ENCODE measurements around the gene C16orf96.

Gene C16orf96

GRCh38 chr16:4513086-4513860 lies 42.9 kb upstream of the C16orf96 start:
- Histone ChIP-seq H3K36me3 (ENCODE audit: control insufficient read depth, insufficient read depth, low read length) (peaks cover 4% of the 10 kb centered on the region), H3K4me3 (ENCODE audit: insufficient read depth, low read depth, low read length) (no peak overlapping the region), H3K9me3 (ENCODE audit: control insufficient read depth, low read length) (no peaks in the 10 kb centered on the region), H3K27me3 (ENCODE audit: control insufficient read depth, insufficient read depth, low read length, poor library complexity, severe bottlenecking) (no peaks in the 10 kb centered on the region), H3K4me1 (ENCODE audit: control insufficient read depth, insufficient read depth, low read length) (no peaks in the 10 kb centered on the region), H3K27ac (ENCODE audit: insufficient read depth, low read depth, low read length, poor library complexity, severe bottlenecking) (no peak overlapping the region)
- 95 to 96% methylated on average over 19 of the region's 19 CpGs for WGBS, 2 experiments

DNA sequence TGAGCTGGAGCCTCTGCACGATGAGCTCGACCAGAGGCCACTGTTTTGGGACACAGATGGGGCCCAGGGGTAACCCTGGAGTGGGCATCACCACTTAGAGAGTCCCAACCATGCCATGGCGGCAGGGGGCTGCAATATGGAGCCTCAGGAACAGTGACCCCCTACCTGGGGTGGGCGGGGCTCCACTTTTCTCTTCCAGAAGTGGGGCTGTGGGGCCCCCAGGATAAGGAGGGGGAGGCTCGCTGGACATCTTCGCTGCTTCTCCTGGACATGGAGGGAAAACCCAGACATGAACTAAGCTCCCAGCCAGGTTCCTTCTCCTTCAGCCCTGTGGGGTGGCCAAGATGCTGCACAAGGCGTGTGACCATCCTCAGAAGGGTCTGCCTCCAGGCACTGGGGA lies 42.3 kb upstream of the C16orf96 start:
- Histone ChIP-seq H3K9me3 (ENCODE audit: control insufficient read depth, low read length) (no peaks in the 10 kb centered on the region), H3K27ac (ENCODE audit: insufficient read depth, low read depth, low read length, poor library complexity, severe bottlenecking) (no peak overlapping the region), H3K4me1 (ENCODE audit: control insufficient read depth, insufficient read depth, low read length) (no peaks in the 10 kb centered on the region), H3K27me3 (ENCODE audit: control insufficient read depth, insufficient read depth, low read length, poor library complexity, severe bottlenecking) (no peaks in the 10 kb centered on the region), H3K36me3 (ENCODE audit: control insufficient read depth, insufficient read depth, low read length) (peaks cover 4% of the 10 kb centered on the region), H3K4me3 (ENCODE audit: insufficient read depth, low read depth, low read length) (no peak overlapping the region)
- 93 to 96% methylated on average over 7 of the region's 7 CpGs for whole genome bisulfite sequencing, 2 experiments

DNA sequence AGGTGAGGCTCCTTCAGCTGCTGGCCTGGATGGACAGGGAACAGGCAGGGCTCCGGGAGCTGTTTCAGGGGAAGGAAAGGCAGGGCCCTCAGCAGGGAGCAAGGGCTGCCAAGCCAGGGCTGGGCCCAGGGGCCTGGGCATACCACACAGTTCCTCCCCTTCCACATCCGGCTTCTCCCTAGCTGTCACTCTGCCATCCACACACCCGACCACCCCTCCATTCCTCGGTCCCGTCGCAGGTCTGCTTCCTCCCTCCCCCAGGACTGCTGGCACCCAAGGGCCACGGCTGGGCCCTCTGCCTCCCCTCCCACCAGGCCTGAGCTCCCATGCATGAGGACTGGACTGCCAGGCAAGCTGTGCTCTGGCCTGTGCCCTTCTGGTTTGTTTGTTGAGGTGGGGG lies 41.5 kb upstream of the C16orf96 start:
- H3K4me1 ChIP-seq (ENCODE audit: control insufficient read depth, insufficient read depth, low read length), result no peaks in the 10 kb centered on the region
- no peak overlapping the region for H3K4me3 ChIP-seq (ENCODE audit: insufficient read depth, low read depth, low read length)
- no peaks in the 10 kb centered on the region for H3K9me3 ChIP-seq (ENCODE audit: control insufficient read depth, low read length)
- H3K27ac ChIP-seq (ENCODE audit: insufficient read depth, low read depth, low read length, poor library complexity, severe bottlenecking), result no peak overlapping the region
- no peaks in the 10 kb centered on the region for H3K27me3 ChIP-seq (ENCODE audit: control insufficient read depth, insufficient read depth, low read length, poor library complexity, severe bottlenecking)
- H3K36me3 ChIP-seq (ENCODE audit: control insufficient read depth, insufficient read depth, low read length), result peaks cover 4% of the 10 kb centered on the region
- 82 to 90% methylated on average over 7 of the region's 7 CpGs for WGBS, 2 experiments

DNA sequence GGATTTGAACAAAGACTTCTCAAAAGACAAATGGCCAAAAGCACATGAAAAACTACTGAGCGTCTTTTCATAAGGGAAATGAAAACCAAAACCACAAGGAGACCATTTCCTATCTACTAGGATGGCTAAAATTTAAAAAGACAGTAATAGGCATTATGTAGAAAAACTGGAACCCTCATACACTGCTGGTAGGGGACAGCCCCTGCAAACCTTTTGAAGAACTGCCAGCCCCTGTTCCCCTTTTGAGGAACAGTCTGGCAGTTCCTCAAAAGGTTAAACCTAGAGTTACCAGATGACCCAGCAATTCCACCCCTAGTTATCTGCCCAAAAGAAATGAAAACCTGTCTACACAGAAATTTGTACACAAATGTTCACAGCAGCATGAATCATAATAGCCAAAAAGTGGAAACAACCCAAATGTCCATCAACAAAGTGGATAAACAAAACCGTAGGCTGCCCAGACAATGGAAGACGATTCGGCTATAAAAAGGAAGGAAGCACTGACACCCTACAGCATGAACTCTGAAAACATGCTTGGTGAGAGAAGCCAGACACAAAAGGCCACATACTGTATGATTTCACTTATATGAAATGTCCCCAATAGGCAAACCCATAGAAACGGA lies 40.4 kb upstream of the C16orf96 start:
- Histone ChIP-seq H3K27ac (ENCODE audit: insufficient read depth, low read depth, low read length, poor library complexity, severe bottlenecking) (no peak overlapping the region), H3K9me3 (ENCODE audit: control insufficient read depth, low read length) (no peaks in the 10 kb centered on the region), H3K27me3 (ENCODE audit: control insufficient read depth, insufficient read depth, low read length, poor library complexity, severe bottlenecking) (no peaks in the 10 kb centered on the region), H3K4me3 (ENCODE audit: insufficient read depth, low read depth, low read length) (no peak overlapping the region), H3K36me3 (ENCODE audit: control insufficient read depth, insufficient read depth, low read length) (no peaks in the 10 kb centered on the region), H3K4me1 (ENCODE audit: control insufficient read depth, insufficient read depth, low read length) (no peaks in the 10 kb centered on the region)
- WGBS, 2 experiments, result 90 to 97% methylated on average over 4 to 5 of the region's 5 CpGs

DNA sequence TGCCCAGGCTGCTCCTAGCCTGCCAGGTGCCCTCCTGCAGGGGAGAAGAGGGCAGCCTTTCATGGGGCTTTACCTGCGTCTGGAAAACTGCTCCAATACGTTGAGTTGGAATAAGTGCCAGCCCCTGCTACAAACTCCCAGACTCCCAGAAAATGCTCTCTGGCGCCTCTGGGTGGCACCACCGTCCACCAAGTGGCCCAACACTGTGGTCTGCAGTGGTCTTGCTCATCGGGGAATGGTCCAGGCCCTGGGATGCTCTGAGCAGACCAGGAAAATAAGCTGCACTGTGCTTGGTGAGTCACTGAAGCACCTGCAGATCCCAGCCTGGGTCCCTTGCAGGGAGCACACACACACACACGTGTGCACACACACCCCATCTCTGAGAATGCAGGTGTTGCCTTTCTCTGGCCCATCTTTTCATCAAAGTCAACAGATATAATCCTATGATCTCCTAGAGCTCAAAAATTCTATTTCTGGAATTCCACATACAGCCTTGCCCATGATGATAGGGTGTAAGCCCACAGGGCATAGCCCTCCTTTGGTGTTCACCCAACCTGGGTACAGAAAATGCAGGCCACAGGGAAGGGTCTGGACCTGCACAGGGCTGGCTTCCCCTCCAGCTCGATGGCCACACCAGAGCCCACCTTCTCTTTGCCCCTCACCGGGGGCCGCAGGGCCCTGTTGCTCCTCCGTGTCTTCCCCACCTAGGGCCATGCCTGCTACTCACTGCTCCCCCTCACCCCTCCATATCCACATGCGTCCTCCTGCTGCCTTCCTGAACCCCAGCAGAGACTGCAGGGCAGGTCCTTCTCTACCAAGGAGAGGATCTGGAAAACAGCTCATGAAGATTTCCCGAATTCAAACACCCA lies 38.1 kb upstream of the C16orf96 start:
- 56 to 60% methylated on average over 11 to 12 of the region's 12 CpGs for WGBS, 2 experiments
- Histone ChIP-seq H3K9me3 (ENCODE audit: control insufficient read depth, low read length) (no peaks in the 10 kb centered on the region), H3K4me3 (ENCODE audit: insufficient read depth, low read depth, low read length) (no peak overlapping the region), H3K36me3 (ENCODE audit: control insufficient read depth, insufficient read depth, low read length) (no peaks in the 10 kb centered on the region), H3K27ac (ENCODE audit: insufficient read depth, low read depth, low read length, poor library complexity, severe bottlenecking) (no peak overlapping the region), H3K4me1 (ENCODE audit: control insufficient read depth, insufficient read depth, low read length) (peaks cover 12% of the 10 kb centered on the region), H3K27me3 (ENCODE audit: control insufficient read depth, insufficient read depth, low read length, poor library complexity, severe bottlenecking) (no peaks in the 10 kb centered on the region)

- H3K4me3 ChIP-seq (ENCODE audit: insufficient read depth, low read depth, low read length), result no peak overlapping the region
- H3K27me3 ChIP-seq (ENCODE audit: control insufficient read depth, insufficient read depth, low read length, poor library complexity, severe bottlenecking), result no peaks in the 10 kb centered on the region
- no peaks in the 10 kb centered on the region for H3K9me3 ChIP-seq (ENCODE audit: control insufficient read depth, low read length)
- no peaks in the 10 kb centered on the region for H3K36me3 ChIP-seq (ENCODE audit: control insufficient read depth, insufficient read depth, low read length)
- no peak overlapping the region for H3K27ac ChIP-seq (ENCODE audit: insufficient read depth, low read depth, low read length, poor library complexity, severe bottlenecking)
- WGBS, 2 experiments, result 81 to 82% methylated on average over 15 of the region's 15 CpGs
- H3K4me1 ChIP-seq (ENCODE audit: control insufficient read depth, insufficient read depth, low read length), result peaks cover 12% of the 10 kb centered on the region
These were observed 36.7 kb upstream of the C16orf96 start for GRCh38 chr16:4519274-4520058.

DNA sequence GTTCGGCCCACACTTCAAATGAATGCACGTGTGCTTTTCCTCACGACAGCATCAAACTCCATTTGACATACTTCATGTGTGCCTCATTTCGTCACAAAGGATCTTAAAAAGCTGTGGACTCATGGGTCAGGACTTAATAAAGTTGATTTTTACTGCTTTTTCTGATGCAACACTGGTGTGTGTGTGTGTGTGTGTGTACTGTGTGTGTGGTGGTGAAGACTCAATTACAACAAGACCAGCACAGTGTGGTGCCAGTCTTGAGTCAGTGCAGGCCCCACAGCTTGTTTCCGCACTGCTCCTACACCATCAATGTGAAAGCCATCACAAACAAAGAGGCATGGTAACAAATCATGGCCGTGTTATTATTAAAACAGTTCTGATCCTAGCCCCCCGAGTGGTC lies 35.2 kb upstream of the C16orf96 start:
- Histone ChIP-seq H3K27me3 (ENCODE audit: control insufficient read depth, insufficient read depth, low read length, poor library complexity, severe bottlenecking) (no peaks in the 10 kb centered on the region), H3K4me1 (ENCODE audit: control insufficient read depth, insufficient read depth, low read length) (peaks cover 12% of the 10 kb centered on the region), H3K9me3 (ENCODE audit: control insufficient read depth, low read length) (no peaks in the 10 kb centered on the region), H3K4me3 (ENCODE audit: insufficient read depth, low read depth, low read length) (no peak overlapping the region), H3K36me3 (ENCODE audit: control insufficient read depth, insufficient read depth, low read length) (no peaks in the 10 kb centered on the region), H3K27ac (ENCODE audit: insufficient read depth, low read depth, low read length, poor library complexity, severe bottlenecking) (no peak overlapping the region)
- WGBS, 2 experiments, result 91 to 94% methylated on average over 7 of the region's 7 CpGs

DNA sequence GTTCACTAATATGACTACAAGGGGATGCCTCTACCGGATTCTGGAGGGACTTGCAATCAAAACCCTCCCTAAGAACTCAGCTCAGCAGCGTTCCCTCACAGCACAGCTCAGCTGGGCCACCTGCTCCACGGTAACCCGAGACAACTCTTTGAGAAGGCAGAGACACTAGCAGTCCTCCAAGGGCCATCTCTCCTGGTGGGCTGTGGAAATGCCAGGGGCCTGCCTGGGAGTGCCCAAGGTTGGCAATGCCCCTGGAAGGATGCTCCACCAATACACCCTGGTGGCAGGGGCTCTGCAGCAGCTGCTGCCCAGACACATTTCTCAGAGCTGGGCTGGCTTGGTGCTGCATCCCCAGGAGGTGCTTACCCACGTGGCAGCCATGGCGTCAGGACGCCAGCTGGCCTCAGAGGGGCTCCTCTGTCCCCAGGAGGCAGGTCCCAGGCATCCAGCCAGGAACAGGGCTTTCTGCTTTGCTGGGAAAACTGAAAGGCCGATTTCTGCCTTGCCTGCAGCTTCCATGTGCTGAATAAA lies 34.0 kb upstream of the C16orf96 start:
- H3K9me3 ChIP-seq (ENCODE audit: control insufficient read depth, low read length), result no peaks in the 10 kb centered on the region
- H3K4me1 ChIP-seq (ENCODE audit: control insufficient read depth, insufficient read depth, low read length), result peaks cover 12% of the 10 kb centered on the region
- H3K4me3 ChIP-seq (ENCODE audit: insufficient read depth, low read depth, low read length), result no peak overlapping the region
- no peaks in the 10 kb centered on the region for H3K27me3 ChIP-seq (ENCODE audit: control insufficient read depth, insufficient read depth, low read length, poor library complexity, severe bottlenecking)
- H3K27ac ChIP-seq (ENCODE audit: insufficient read depth, low read depth, low read length, poor library complexity, severe bottlenecking), result no peak overlapping the region
- 57% methylated on average over 8 of the region's 8 CpGs for WGBS, 2 experiments
- no peaks in the 10 kb centered on the region for H3K36me3 ChIP-seq (ENCODE audit: control insufficient read depth, insufficient read depth, low read length)

GRCh38 chr16:4523686-4524085 lies 32.5 kb upstream of the C16orf96 start:
- Histone ChIP-seq H3K27me3 (ENCODE audit: control insufficient read depth, insufficient read depth, low read length, poor library complexity, severe bottlenecking) (no peaks in the 10 kb centered on the region), H3K9me3 (ENCODE audit: control insufficient read depth, low read length) (no peaks in the 10 kb centered on the region), H3K4me3 (ENCODE audit: insufficient read depth, low read depth, low read length) (no peak overlapping the region), H3K27ac (ENCODE audit: insufficient read depth, low read depth, low read length, poor library complexity, severe bottlenecking) (no peak overlapping the region), H3K36me3 (ENCODE audit: control insufficient read depth, insufficient read depth, low read length) (no peaks in the 10 kb centered on the region), H3K4me1 (ENCODE audit: control insufficient read depth, insufficient read depth, low read length) (peaks cover 12% of the 10 kb centered on the region)
- WGBS, 2 experiments, result 90 to 91% methylated on average over 4 of the region's 4 CpGs
